ENCODE measurements around the gene CTNNA2.

The CTNNA2 gene

GRCh38 chr2:80335411-80335810 is 822.6 kb downstream of the CTNNA2 start:
- TF ChIP-seq, protein P1, sequence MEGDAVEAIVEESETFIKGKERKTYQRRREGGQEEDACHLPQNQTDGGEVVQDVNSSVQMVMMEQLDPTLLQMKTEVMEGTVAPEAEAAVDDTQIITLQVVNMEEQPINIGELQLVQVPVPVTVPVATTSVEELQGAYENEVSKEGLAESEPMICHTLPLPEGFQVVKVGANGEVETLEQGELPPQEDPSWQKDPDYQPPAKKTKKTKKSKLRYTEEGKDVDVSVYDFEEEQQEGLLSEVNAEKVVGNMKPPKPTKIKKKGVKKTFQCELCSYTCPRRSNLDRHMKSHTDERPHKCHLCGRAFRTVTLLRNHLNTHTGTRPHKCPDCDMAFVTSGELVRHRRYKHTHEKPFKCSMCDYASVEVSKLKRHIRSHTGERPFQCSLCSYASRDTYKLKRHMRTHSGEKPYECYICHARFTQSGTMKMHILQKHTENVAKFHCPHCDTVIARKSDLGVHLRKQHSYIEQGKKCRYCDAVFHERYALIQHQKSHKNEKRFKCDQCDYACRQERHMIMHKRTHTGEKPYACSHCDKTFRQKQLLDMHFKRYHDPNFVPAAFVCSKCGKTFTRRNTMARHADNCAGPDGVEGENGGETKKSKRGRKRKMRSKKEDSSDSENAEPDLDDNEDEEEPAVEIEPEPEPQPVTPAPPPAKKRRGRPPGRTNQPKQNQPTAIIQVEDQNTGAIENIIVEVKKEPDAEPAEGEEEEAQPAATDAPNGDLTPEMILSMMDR (IDR thresholded peaks at IDR 0.05; ENCODE audit: low read depth, low read length): no peak
- Histone ChIP-seq H3K36me3 (no peaks in the 10 kb centered on the region), H3K27ac (no peak overlapping the region), H3K27me3 (ENCODE audit: insufficient read depth, low read depth, severe bottlenecking) (no peaks in the 10 kb centered on the region), H3K4me3 (ENCODE audit: low read depth, low read length) (no peak overlapping the region), H3K9me3 (ENCODE audit: severe bottlenecking) (no peaks in the 10 kb centered on the region)
- no peak for DNase-seq

DNA sequence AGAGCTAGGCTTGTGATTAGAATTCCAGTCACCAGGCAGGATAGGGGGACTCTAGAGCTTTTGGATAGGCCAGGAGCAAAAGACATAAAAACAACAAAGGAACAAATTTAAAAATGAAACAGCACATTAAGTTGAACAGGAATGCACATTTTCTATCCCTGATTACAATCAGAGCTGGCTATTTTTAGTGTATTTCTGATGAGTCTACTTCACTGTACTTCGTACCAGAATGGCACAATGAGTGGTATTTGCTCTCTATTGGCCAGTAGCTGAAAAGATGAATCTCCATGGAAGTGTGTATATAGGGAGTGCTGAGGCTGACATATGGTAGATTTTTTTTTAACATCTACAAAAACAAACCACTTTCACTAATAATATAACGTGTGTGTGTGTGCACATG is 825.9 kb downstream of the CTNNA2 start:
- no peaks in the 10 kb centered on the region for H3K9me3 ChIP-seq (ENCODE audit: severe bottlenecking)
- H3K27me3 ChIP-seq (ENCODE audit: insufficient read depth, low read depth, severe bottlenecking): no peaks in the 10 kb centered on the region
- TF ChIP-seq, protein P1 (IDR thresholded peaks at IDR 0.05; ENCODE audit: low read depth, low read length): no peak
- no peak overlapping the region for H3K27ac ChIP-seq
- no peaks in the 10 kb centered on the region for H3K36me3 ChIP-seq
- no peak overlapping the region for H3K4me3 ChIP-seq (ENCODE audit: low read depth, low read length)
- DNase-seq: no peak

DNA sequence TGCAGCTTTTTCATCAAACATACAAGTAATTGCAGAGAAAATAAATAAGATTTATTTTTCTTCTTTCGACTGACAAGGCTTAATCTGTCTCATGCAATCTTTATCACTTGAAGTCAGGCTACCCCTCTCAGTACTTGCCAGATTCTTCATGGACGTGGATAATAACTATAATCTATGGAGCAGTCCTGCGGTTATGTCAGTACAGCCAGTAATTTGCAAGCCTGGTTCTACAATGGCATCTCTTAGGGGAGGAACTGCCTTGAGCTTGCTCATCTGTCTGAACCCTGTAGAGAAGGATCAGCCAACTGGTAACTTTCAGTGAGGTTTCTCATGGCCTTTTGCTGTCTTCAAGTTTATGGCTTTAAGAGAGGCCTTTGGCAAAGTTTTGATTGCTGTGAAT is 827.2 kb downstream of the CTNNA2 start:
- Histone ChIP-seq H3K4me3 (ENCODE audit: low read depth, low read length) (no peak overlapping the region), H3K27ac (no peak overlapping the region), H3K27me3 (ENCODE audit: insufficient read depth, low read depth, severe bottlenecking) (no peaks in the 10 kb centered on the region), H3K36me3 (no peaks in the 10 kb centered on the region), H3K9me3 (ENCODE audit: severe bottlenecking) (no peaks in the 10 kb centered on the region)
- TF ChIP-seq, protein P1 (IDR thresholded peaks at IDR 0.05; ENCODE audit: low read depth, low read length): no peak
- DNase-seq: no peak

- H3K27me3 ChIP-seq (ENCODE audit: insufficient read depth, low read depth, severe bottlenecking): no peaks in the 10 kb centered on the region
- no peak overlapping the region for H3K4me3 ChIP-seq (ENCODE audit: low read depth, low read length)
- DNase-seq: no peak
- no peaks in the 10 kb centered on the region for H3K36me3 ChIP-seq
- no peak overlapping the region for H3K27ac ChIP-seq
- no peaks in the 10 kb centered on the region for H3K9me3 ChIP-seq (ENCODE audit: severe bottlenecking)
- TF ChIP-seq, protein P1 (IDR thresholded peaks at IDR 0.05; ENCODE audit: low read depth, low read length): no peak
Observed at GRCh38 chr2:80348078-80348477, 835.2 kb downstream of the CTNNA2 start.

DNA sequence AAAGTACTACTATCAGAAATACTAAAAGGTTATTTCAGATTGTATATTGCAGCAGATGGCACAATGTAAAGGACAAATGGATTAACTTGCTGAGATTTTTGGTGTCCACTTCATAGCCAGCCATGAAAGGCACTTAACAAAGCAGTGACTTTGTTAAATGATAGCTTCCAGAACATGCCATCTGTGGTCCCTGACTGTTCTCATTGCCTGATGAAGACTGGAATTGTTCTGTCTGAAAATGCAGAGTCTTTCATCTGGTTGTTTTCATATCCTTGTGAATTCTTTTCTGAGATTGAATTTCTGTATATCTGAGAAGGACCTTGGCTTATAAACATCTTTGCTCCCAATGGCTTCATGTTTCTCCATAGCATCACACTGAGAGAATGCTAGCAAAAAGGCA is 836.1 kb downstream of the CTNNA2 start:
- Histone ChIP-seq H3K27ac (no peak overlapping the region), H3K27me3 (ENCODE audit: insufficient read depth, low read depth, severe bottlenecking) (no peaks in the 10 kb centered on the region), H3K36me3 (no peaks in the 10 kb centered on the region), H3K4me3 (ENCODE audit: low read depth, low read length) (no peak overlapping the region), H3K9me3 (ENCODE audit: severe bottlenecking) (no peaks in the 10 kb centered on the region)
- TF ChIP-seq, protein P1 (IDR thresholded peaks at IDR 0.05; ENCODE audit: low read depth, low read length): no peak
- DNase-seq: no peak

- no peak overlapping the region for H3K27ac ChIP-seq
- no peaks in the 10 kb centered on the region for H3K27me3 ChIP-seq (ENCODE audit: insufficient read depth, low read depth, severe bottlenecking)
- TF ChIP-seq, protein P1 (IDR thresholded peaks at IDR 0.05; ENCODE audit: low read depth, low read length): no peak
- DNase-seq: no peak
- no peaks in the 10 kb centered on the region for H3K9me3 ChIP-seq (ENCODE audit: severe bottlenecking)
- no peak overlapping the region for H3K4me3 ChIP-seq (ENCODE audit: low read depth, low read length)
- no peaks in the 10 kb centered on the region for H3K36me3 ChIP-seq
Observed at GRCh38 chr2:80351231-80351630, 838.4 kb downstream of the CTNNA2 start.
